SK-N-SH (cell line): ENCODE results near the gene MPST.
A peak's percentile ranks its signal among the peaks of the same experiment; 100 is the strongest.

ENCODE experiments used
- CTCF ChIP-seq: fragments of 200-600 bp; sonication (generic); IDR thresholded peaks from 2 replicates; pipeline ENCODE4 v1.6.1; 2017; ENCODE audit warnings: antibody characterized with exemption, mild to moderate bottlenecking, moderate library complexity
- FOSL2 ChIP-seq: IDR thresholded peaks from 2 replicates; pipeline ENCODE4 v1.4.0; 2012; ENCODE audit warnings: low read depth, mild to moderate bottlenecking, moderate library complexity, borderline replicate concordance
- FOXJ3 ChIP-seq: sonication (generic); formaldehyde crosslinking; IDR thresholded peaks from 2 replicates; pipeline ENCODE4 v1.5.1; 2020; ENCODE audit warnings: mild to moderate bottlenecking, missing genetic modification reagents
- NRF1 ChIP-seq: IDR thresholded peaks from 2 replicates; pipeline ENCODE4 v1.6.1; 2012; ENCODE audit warnings: low read depth, mild to moderate bottlenecking, low read length
- POLR2AphosphoS5 ChIP-seq: IDR thresholded peaks from 2 replicates; pipeline ENCODE4 v1.6.1; 2012; ENCODE audit warnings: low read depth, low read length
- RAD21 ChIP-seq: IDR thresholded peaks from 2 replicates; pipeline ENCODE4 v1.6.1; 2012; ENCODE audit warnings: mild to moderate bottlenecking, low read length
- REST ChIP-seq: IDR thresholded peaks from 2 replicates; pipeline ENCODE4 v1.6.1; 2012; ENCODE audit warnings: mild to moderate bottlenecking, low read depth, low read length, moderate library complexity
- TCF12 ChIP-seq: IDR thresholded peaks from 2 replicates; pipeline ENCODE4 v1.4.0; 2012

GRCh38 chr22:37043828-37044538 is 24.4 kb downstream of the MPST start:
- TF ChIP-seq TCF12 (no peak), POLR2AphosphoS5 (no peak), CTCF (peak; percentile 46), FOSL2 (no peak), NRF1 (no peak), REST (0 out of 2 replicates have a peak, but pooled peaks have one; percentile 24), FOXJ3 (CRISPR knock-in tag) (no peak), RAD21 (no peak)
